SK-N-SH treated with all-trans-retinoic acid at 6 μM for 48 hours (cell line): ENCODE measurements around the gene IRGQ.
"Not testable (repeated sequence)": the region's sequence is repeated elsewhere in the genome, so short reads cannot be mapped to it uniquely, and the experiment has no call there.

Experiments used
- ATAC-seq: fragments of 200-7000 bp; cut with Tn5 transposase; 3 replicates; pipeline ENCODE4 v1.9.1; 2020; ENCODE audit warnings: mild to moderate bottlenecking, moderate library complexity
- ARNTL ChIP-seq: fragments of 450-650 bp; formaldehyde crosslinking; IDR thresholded peaks from 2 replicates; pipeline ENCODE4 v1.5.0; 2020; ENCODE audit warnings: low read depth, mild to moderate bottlenecking, moderate library complexity, borderline replicate concordance
- BACH2 ChIP-seq: fragments of 250-450 bp; sonication (Bioruptor Pico); IDR thresholded peaks from 2 replicates; pipeline ENCODE4 v1.9.0; 2021; ENCODE audit warnings: mild to moderate bottlenecking, borderline replicate concordance
- CREB5 ChIP-seq: fragments of 250-450 bp; sonication (Bioruptor Pico); IDR thresholded peaks from 2 replicates; pipeline ENCODE4 v1.5.1; 2020; ENCODE audit warnings: low read depth, mild to moderate bottlenecking, moderate library complexity
- CSDC2 ChIP-seq: fragments of 250-450 bp; sonication (Bioruptor Pico); IDR thresholded peaks from 2 replicates; pipeline ENCODE4 v1.5.0; 2020; ENCODE audit warnings: mild to moderate bottlenecking, moderate library complexity
- CSRNP3 ChIP-seq: fragments of 250-450 bp; sonication (Bioruptor Pico); IDR thresholded peaks from 2 replicates; pipeline ENCODE4 v1.5.1; 2021; ENCODE audit warnings: mild to moderate bottlenecking, moderate library complexity
- ESRRG ChIP-seq: fragments of 250-450 bp; sonication (Bioruptor Pico); IDR thresholded peaks from 2 replicates; pipeline ENCODE4 v1.6.1; 2021; ENCODE audit warnings: mild to moderate bottlenecking
- GLIS3 ChIP-seq: fragments of 250-450 bp; sonication (Bioruptor Pico); IDR thresholded peaks from 2 replicates; pipeline ENCODE4 v1.5.0; 2020; ENCODE audit warnings: mild to moderate bottlenecking, moderate library complexity
- ISL1 ChIP-seq: fragments of 250-450 bp; sonication (Bioruptor Pico); IDR thresholded peaks from 2 replicates; pipeline ENCODE4 v2.1.2; 2022; ENCODE audit warnings: mild to moderate bottlenecking, moderate library complexity
- OSR1 ChIP-seq: fragments of 250-450 bp; sonication (Bioruptor Pico); IDR thresholded peaks from 2 replicates; pipeline ENCODE4 v1.8.0; 2022; ENCODE audit warnings: moderate library complexity, mild to moderate bottlenecking, inconsistent platforms
- PATZ1 ChIP-seq: fragments of 250-450 bp; sonication (Bioruptor Pico); IDR thresholded peaks from 2 replicates; pipeline ENCODE4 v1.8.0; 2020; ENCODE audit warnings: mild to moderate bottlenecking, moderate library complexity, borderline replicate concordance
- POU6F1 ChIP-seq: fragments of 250-450 bp; sonication (Bioruptor Pico); IDR thresholded peaks from 2 replicates; pipeline ENCODE4 v1.8.0; 2021; ENCODE audit warnings: low read depth, mild to moderate bottlenecking, moderate library complexity, borderline replicate concordance
- PPARA ChIP-seq: fragments of 250-450 bp; sonication (Bioruptor Pico); IDR thresholded peaks from 2 replicates; pipeline ENCODE4 v1.5.0; 2020; ENCODE audit warnings: mild to moderate bottlenecking, borderline replicate concordance
- RARB ChIP-seq: fragments of 250-450 bp; sonication (Bioruptor Pico); IDR thresholded peaks from 2 replicates; pipeline ENCODE4 v1.8.0; 2021; ENCODE audit warnings: mild to moderate bottlenecking, moderate library complexity
- SNAI2 ChIP-seq: fragments of 250-450 bp; sonication (Bioruptor Pico); IDR thresholded peaks from 2 replicates; pipeline ENCODE4 v1.5.0; 2020; ENCODE audit warnings: mild to moderate bottlenecking, moderate library complexity
- TCF4 ChIP-seq: fragments of 250-450 bp; sonication (Bioruptor Pico); IDR thresholded peaks from 2 replicates; pipeline ENCODE4 v1.8.0; 2021; ENCODE audit warnings: mild to moderate bottlenecking, moderate library complexity, borderline replicate concordance
- TSHZ2 ChIP-seq: fragments of 250-450 bp; sonication (Bioruptor Pico); IDR thresholded peaks from 2 replicates; pipeline ENCODE4 v1.5.0; 2020; ENCODE audit warnings: mild to moderate bottlenecking, moderate library complexity
- ZC3H10 ChIP-seq: fragments of 250-450 bp; sonication (Bioruptor Pico); IDR thresholded peaks from 2 replicates; pipeline ENCODE4 v1.5.1; 2021; ENCODE audit warnings: mild to moderate bottlenecking, moderate library complexity
- ZFP3 ChIP-seq: fragments of 250-450 bp; sonication (Bioruptor Pico); IDR thresholded peaks from 2 replicates; pipeline ENCODE4 v1.5.0; 2020; ENCODE audit warnings: mild to moderate bottlenecking, moderate library complexity
- ZFP30 ChIP-seq: fragments of 450-650 bp; formaldehyde crosslinking; IDR thresholded peaks from 2 replicates; pipeline ENCODE4 v1.5.0; 2022; ENCODE audit warnings: mild to moderate bottlenecking, moderate library complexity
- ZNF565 ChIP-seq: fragments of 450-650 bp; formaldehyde crosslinking; conservative IDR thresholded peaks from 2 replicates; pipeline ENCODE4 v1.5.0; 2020; ENCODE audit warnings: low read depth, mild to moderate bottlenecking, moderate library complexity
- ZNF70 ChIP-seq: fragments of 450-650 bp; formaldehyde crosslinking; IDR thresholded peaks from 2 replicates; pipeline ENCODE4 v1.5.0; 2020; ENCODE audit warnings: mild to moderate bottlenecking, moderate library complexity
- ZNF8 ChIP-seq: fragments of 450-650 bp; formaldehyde crosslinking; IDR thresholded peaks from 2 replicates; pipeline ENCODE4 v1.5.0; 2020; ENCODE audit warnings: mild to moderate bottlenecking, moderate library complexity

Gene IRGQ

GRCh38 chr19:43589678-43590077 lies 6.3 kb downstream of the IRGQ start:
- ATAC-seq = no peak
- no peak for TF ChIP-seq ESRRG
- TF ChIP-seq CSDC2 (CRISPR knock-in tag) = no peak
- no peak for TF ChIP-seq CSRNP3 (CRISPR knock-in tag)
- TF ChIP-seq ZC3H10 (CRISPR knock-in tag) = no peak
- TF ChIP-seq OSR1 (CRISPR knock-in tag) = no peak
- no peak for TF ChIP-seq ZNF565
- TF ChIP-seq CREB5 (CRISPR knock-in tag) = no peak
- no peak for TF ChIP-seq TCF4 (CRISPR knock-in tag)
- TF ChIP-seq ARNTL (CRISPR knock-in tag) = no peak
- TF ChIP-seq SNAI2 (CRISPR knock-in tag) = no peak
- TF ChIP-seq PATZ1 (CRISPR knock-in tag) = no peak
- no peak for TF ChIP-seq POU6F1 (CRISPR knock-in tag)
- no peak for TF ChIP-seq TSHZ2 (CRISPR knock-in tag)
- no peak for TF ChIP-seq RARB (CRISPR knock-in tag)
- no peak for TF ChIP-seq ZNF8 (CRISPR knock-in tag)
- no peak for TF ChIP-seq ZNF70 (CRISPR knock-in tag)
- TF ChIP-seq, all 23 proteins: peak for 0

- TF ChIP-seq TSHZ2 (CRISPR knock-in tag) (no peak), ISL1 (CRISPR knock-in tag) (no peak), ZNF565 (no peak), ESRRG (no peak), GLIS3 (CRISPR knock-in tag) (no peak), ZC3H10 (CRISPR knock-in tag) (no peak), BACH2 (CRISPR knock-in tag) (no peak), CSRNP3 (CRISPR knock-in tag) (no peak), ZFP3 (CRISPR knock-in tag) (no peak), OSR1 (CRISPR knock-in tag) (no peak), PPARA (no peak), TCF4 (CRISPR knock-in tag) (no peak), ZFP30 (CRISPR knock-in tag) (no peak), SNAI2 (CRISPR knock-in tag) (no peak)
Observed at GRCh38 chr19:43589277-43589676, 6.7 kb downstream of the IRGQ start.

GRCh38 chr19:43587029-43587428 lies 8.9 kb downstream of the IRGQ start:
- not testable (repeated sequence) for ATAC-seq

More at GRCh38 chr19:43589277-43589676, 6.7 kb downstream of the IRGQ start:
- ATAC-seq = no peak
